HepG2 (cell line): ENCODE results near the gene SPSB1. TPM values are rescaled to one million over a fixed set of nuclear protein-coding genes. Genes with fewer than 3 reads are reported as not detected.
A peak's percentile ranks its signal among the peaks of the same experiment; 100 is the strongest.

Source experiments
- BRD4 ChIP-seq: sonication (generic); formaldehyde crosslinking; IDR thresholded peaks from 2 replicates; pipeline ENCODE4 v1.4.0; 2020; ENCODE audit warnings: missing genetic modification reagents
- ETV5 ChIP-seq: IDR thresholded peaks from 2 replicates; pipeline ENCODE4 v1.6.1; 2018; ENCODE audit warnings: missing biosample characterization, missing genetic modification reagents, inconsistent platforms, borderline replicate concordance
- HDAC1 ChIP-seq: sonication (generic); formaldehyde crosslinking; IDR thresholded peaks from 2 replicates; pipeline ENCODE4 v1.5.1; 2020; ENCODE audit warnings: mild to moderate bottlenecking, missing genetic modification reagents
- JDP2 ChIP-seq: sonication (generic); formaldehyde crosslinking; IDR thresholded peaks from 2 replicates; pipeline ENCODE4 v1.8.1; 2022; ENCODE audit warnings: missing genetic modification reagents, borderline replicate concordance
- NFYB ChIP-seq: sonication (generic); formaldehyde crosslinking; IDR thresholded peaks from 2 replicates; pipeline ENCODE4 v1.4.0; 2020; ENCODE audit warnings: missing genetic modification reagents
- REXO4 ChIP-seq: sonication (generic); formaldehyde crosslinking; IDR thresholded peaks from 2 replicates; pipeline ENCODE4 v1.8.0; 2022; ENCODE audit warnings: missing genetic modification reagents, mild to moderate bottlenecking, borderline replicate concordance
- RFX1 ChIP-seq: fragments of 450-650 bp; IDR thresholded peaks from 2 replicates; pipeline ENCODE4 v1.6.1; 2017
- ZFX ChIP-seq: sonication (generic); formaldehyde crosslinking; IDR thresholded peaks from 2 replicates; pipeline ENCODE4 v1.4.0; 2020; ENCODE audit warnings: mild to moderate bottlenecking, low read depth, missing genetic modification reagents, moderate library complexity
- ZNF251 ChIP-seq: sonication (generic); formaldehyde crosslinking; IDR thresholded peaks from 2 replicates; pipeline ENCODE4 v1.9.0; 2021; ENCODE audit warnings: mild to moderate bottlenecking, missing genetic modification reagents
- ZNF761 ChIP-seq: sonication (generic); formaldehyde crosslinking; conservative IDR thresholded peaks from 2 replicates; pipeline ENCODE4 v1.4.0; 2020; ENCODE audit warnings: mild to moderate bottlenecking, missing genetic modification reagents
- polyA plus RNA-seq, 8 experiments: library from polyadenylated mRNA; depleted of rRNA in 3 of 8; stranded (reverse) in 7 of 8; unstranded in 1 of 8; fragments of >200 nt; fragmentation: Illumina TruSeq in 4 of 8; extraction: Trizol in 4 of 8; gene quantifications; 2 replicates each; pipeline versions ENCODE4 v1.2.1 to v1.2.3, GENCODE V29; 2011 to 2016; ENCODE audit warnings: low read depth in 4 of 8, missing spikeins in 1 of 8, mixed read lengths in 1 of 8; ENCODE audit not compliant: insufficient read depth in 1 of 8
- total RNA-seq, 5 experiments: library from RNA; depleted of rRNA; stranded (reverse); fragments of >200 nt; fragmentation: Illumina TruSeq; extraction: Trizol; gene quantifications; 2 replicates each; pipeline ENCODE4 v1.2.3, GENCODE V29; 2016; ENCODE audit warnings: low read depth in 1 of 5
- TF ChIP-seq, protein P1 (sequence below): sonication (generic); formaldehyde crosslinking; IDR thresholded peaks from 2 replicates; pipeline ENCODE4 v1.4.0; 2020; ENCODE audit warnings: missing genetic modification reagents
- TF ChIP-seq, protein P2 (sequence below): sonication (generic); formaldehyde crosslinking; IDR thresholded peaks from 2 replicates; pipeline ENCODE4 v1.8.0; 2022; ENCODE audit warnings: missing genetic modification reagents, mild to moderate bottlenecking, borderline replicate concordance
- TF ChIP-seq, protein P3 (sequence below): sonication (generic); formaldehyde crosslinking; IDR thresholded peaks from 2 replicates; pipeline ENCODE4 v1.5.1; 2020; ENCODE audit warnings: mild to moderate bottlenecking, missing genetic modification reagents
- TF ChIP-seq, protein P4 (sequence below): sonication (generic); formaldehyde crosslinking; conservative IDR thresholded peaks from 2 replicates; pipeline ENCODE4 v1.4.0; 2020; ENCODE audit warnings: mild to moderate bottlenecking, missing genetic modification reagents, moderate library complexity
- TF ChIP-seq, protein P5 (sequence below): sonication (generic); formaldehyde crosslinking; conservative IDR thresholded peaks from 2 replicates; pipeline ENCODE4 v1.8.0; 2022; ENCODE audit warnings: low read depth, missing genetic modification reagents

The SPSB1 gene
- total and polyA plus RNA-seq, 2 of the 13 experiments (the other 11 are each of a cell fraction or from before 2014, with no cell fraction given): 5.0 to 8.0 TPM

DNA sequence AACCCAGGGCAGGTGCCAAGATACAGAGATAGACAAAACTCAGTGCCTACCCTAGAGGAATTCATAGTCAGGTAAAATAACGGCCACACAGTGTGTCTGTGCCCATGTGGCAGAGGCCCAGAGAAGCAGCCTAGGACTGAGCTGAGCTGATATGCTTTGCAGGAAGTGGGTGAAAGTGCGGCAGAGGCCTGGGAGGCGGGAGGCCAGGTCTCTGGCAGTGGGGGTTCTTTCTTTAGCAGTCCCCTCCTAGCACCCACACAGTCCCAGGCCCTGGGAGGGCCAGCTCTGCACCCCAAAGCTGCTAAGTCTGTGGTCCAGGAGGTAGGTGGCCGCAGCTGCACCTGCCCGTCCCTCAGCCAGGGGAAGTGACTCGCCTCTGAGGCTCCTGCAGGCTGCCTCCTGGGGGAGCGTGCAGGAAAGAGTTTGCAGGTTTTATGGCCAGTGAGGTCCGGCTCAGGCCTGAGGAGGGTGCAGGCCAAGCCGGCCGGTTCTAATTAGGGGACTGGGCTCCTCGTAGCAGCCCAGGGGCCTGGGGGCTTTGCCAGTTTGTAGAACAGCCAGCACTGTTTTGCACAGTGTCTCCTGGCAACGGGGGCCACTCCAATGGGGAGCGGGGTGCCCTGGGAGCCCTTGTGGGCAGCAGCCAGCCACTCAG is 107.9 kb downstream of the SPSB1 start (continued):
- TF ChIP-seq ZNF761 (CRISPR knock-in tag): no peak
- TF ChIP-seq, protein P1, sequence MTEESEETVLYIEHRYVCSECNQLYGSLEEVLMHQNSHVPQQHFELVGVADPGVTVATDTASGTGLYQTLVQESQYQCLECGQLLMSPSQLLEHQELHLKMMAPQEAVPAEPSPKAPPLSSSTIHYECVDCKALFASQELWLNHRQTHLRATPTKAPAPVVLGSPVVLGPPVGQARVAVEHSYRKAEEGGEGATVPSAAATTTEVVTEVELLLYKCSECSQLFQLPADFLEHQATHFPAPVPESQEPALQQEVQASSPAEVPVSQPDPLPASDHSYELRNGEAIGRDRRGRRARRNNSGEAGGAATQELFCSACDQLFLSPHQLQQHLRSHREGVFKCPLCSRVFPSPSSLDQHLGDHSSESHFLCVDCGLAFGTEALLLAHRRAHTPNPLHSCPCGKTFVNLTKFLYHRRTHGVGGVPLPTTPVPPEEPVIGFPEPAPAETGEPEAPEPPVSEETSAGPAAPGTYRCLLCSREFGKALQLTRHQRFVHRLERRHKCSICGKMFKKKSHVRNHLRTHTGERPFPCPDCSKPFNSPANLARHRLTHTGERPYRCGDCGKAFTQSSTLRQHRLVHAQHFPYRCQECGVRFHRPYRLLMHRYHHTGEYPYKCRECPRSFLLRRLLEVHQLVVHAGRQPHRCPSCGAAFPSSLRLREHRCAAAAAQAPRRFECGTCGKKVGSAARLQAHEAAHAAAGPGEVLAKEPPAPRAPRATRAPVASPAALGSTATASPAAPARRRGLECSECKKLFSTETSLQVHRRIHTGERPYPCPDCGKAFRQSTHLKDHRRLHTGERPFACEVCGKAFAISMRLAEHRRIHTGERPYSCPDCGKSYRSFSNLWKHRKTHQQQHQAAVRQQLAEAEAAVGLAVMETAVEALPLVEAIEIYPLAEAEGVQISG (CRISPR knock-in tag): peak; percentile 36; the same call in 1 of the 2 replicates
- TF ChIP-seq, protein P2, sequence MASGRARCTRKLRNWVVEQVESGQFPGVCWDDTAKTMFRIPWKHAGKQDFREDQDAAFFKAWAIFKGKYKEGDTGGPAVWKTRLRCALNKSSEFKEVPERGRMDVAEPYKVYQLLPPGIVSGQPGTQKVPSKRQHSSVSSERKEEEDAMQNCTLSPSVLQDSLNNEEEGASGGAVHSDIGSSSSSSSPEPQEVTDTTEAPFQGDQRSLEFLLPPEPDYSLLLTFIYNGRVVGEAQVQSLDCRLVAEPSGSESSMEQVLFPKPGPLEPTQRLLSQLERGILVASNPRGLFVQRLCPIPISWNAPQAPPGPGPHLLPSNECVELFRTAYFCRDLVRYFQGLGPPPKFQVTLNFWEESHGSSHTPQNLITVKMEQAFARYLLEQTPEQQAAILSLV (CRISPR knock-in tag): 0 out of 2 replicates have a peak, but pooled peaks have one; percentile 42
- TF ChIP-seq, protein P3, sequence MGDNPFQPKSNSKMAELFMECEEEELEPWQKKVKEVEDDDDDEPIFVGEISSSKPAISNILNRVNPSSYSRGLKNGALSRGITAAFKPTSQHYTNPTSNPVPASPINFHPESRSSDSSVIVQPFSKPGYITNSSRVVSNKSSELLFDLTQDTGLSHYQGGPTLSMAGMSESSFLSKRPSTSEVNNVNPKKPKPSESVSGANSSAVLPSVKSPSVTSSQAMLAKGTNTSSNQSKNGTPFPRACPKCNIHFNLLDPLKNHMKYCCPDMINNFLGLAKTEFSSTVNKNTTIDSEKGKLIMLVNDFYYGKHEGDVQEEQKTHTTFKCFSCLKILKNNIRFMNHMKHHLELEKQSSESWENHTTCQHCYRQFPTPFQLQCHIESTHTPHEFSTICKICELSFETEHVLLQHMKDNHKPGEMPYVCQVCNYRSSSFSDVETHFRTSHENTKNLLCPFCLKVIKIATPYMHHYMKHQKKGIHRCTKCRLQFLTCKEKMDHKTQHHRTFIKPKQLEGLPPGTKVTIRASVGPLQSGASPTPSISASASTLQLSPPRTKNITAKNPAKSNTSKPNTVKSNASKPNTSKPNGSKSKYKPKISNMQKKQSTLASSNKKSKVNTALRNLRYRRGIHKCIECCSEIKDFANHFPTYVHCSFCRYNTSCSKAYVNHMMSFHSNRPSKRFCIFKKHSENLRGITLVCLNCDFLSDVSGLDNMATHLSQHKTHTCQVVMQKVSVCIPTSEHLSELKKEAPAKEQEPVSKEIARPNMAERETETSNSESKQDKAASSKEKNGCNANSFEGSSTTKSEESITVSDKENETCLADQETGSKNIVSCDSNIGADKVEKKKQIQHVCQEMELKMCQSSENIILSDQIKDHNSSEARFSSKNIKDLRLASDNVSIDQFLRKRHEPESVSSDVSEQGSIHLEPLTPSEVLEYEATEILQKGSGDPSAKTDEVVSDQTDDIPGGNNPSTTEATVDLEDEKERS (CRISPR knock-in tag): no peak
- TF ChIP-seq, protein P4, sequence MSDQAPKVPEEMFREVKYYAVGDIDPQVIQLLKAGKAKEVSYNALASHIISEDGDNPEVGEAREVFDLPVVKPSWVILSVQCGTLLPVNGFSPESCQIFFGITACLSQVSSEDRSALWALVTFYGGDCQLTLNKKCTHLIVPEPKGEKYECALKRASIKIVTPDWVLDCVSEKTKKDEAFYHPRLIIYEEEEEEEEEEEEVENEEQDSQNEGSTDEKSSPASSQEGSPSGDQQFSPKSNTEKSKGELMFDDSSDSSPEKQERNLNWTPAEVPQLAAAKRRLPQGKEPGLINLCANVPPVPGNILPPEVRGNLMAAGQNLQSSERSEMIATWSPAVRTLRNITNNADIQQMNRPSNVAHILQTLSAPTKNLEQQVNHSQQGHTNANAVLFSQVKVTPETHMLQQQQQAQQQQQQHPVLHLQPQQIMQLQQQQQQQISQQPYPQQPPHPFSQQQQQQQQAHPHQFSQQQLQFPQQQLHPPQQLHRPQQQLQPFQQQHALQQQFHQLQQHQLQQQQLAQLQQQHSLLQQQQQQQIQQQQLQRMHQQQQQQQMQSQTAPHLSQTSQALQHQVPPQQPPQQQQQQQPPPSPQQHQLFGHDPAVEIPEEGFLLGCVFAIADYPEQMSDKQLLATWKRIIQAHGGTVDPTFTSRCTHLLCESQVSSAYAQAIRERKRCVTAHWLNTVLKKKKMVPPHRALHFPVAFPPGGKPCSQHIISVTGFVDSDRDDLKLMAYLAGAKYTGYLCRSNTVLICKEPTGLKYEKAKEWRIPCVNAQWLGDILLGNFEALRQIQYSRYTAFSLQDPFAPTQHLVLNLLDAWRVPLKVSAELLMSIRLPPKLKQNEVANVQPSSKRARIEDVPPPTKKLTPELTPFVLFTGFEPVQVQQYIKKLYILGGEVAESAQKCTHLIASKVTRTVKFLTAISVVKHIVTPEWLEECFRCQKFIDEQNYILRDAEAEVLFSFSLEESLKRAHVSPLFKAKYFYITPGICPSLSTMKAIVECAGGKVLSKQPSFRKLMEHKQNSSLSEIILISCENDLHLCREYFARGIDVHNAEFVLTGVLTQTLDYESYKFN (CRISPR knock-in tag): peak; percentile 55; the same call in 1 of the 2 replicates
- 0 out of 2 replicates have a peak, but pooled peaks have one; percentile 53 for TF ChIP-seq BRD4
- TF ChIP-seq NFYB (CRISPR knock-in tag): no peak
- TF ChIP-seq ZFX (CRISPR knock-in tag): peak; percentile 64
- TF ChIP-seq, protein P5, sequence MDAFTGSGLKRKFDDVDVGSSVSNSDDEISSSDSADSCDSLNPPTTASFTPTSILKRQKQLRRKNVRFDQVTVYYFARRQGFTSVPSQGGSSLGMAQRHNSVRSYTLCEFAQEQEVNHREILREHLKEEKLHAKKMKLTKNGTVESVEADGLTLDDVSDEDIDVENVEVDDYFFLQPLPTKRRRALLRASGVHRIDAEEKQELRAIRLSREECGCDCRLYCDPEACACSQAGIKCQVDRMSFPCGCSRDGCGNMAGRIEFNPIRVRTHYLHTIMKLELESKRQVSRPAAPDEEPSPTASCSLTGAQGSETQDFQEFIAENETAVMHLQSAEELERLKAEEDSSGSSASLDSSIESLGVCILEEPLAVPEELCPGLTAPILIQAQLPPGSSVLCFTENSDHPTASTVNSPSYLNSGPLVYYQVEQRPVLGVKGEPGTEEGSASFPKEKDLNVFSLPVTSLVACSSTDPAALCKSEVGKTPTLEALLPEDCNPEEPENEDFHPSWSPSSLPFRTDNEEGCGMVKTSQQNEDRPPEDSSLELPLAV: no peak
- peak; percentile 27; the same call in 1 of the 2 replicates for TF ChIP-seq HDAC1 (CRISPR knock-in tag)
- no peak for TF ChIP-seq REXO4 (CRISPR knock-in tag)
- peak; percentile 39; the same call in 1 of the 2 replicates for TF ChIP-seq RFX1
- no peak for TF ChIP-seq ZNF251 (CRISPR knock-in tag)
- TF ChIP-seq ETV5 (CRISPR knock-in tag): 0 out of 2 replicates have a peak, but pooled peaks have one; percentile 30
- no peak for TF ChIP-seq JDP2
